ENCODE results near the gene GMNC.

DNA sequence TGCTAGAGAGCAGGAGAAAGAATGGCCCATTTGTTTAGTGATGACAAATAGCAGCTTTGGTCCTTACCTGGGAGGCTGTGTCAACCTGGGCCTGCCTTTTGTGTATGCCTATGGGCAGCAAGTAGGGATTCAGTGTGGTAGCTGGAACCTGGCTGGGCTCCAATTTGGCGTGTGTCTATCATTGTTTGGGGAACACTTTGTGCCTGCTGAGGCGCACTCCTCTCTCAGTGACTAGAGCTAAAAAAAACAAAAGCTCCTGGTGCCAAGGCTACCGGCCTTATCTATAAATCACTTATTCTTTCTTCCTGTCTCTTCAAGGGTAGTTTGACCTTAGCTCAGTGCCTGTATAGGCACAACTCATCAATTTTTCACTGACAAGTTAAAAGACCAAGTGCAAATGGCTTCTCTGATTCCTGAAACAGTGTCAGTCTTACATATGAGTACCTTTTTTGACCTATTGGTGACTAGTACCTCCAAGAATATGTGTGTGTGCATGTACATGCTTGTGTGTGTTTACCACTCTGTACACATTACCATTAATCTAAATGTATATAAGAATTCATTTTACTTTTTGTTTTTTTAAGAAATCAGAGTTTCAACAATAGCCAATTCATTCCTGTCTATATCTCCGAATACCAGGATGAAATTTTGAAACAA, 54.6 kb downstream of the GMNC start:
- no peak for TF ChIP-seq POLR2A (IDR thresholded peaks at IDR 0.05; ENCODE audit: low read depth, low read length)
- no peak for TF ChIP-seq TAF1 (IDR thresholded peaks at IDR 0.05; ENCODE audit: borderline replicate concordance, low read depth, low read length)
